Epithelial cell of esophagus (primary cell): Measurements from ENCODE around the gene RAB20.

ENCODE experiments used
- DNase-seq: peaks from one replicate; pipeline ENCODE4 v3.0.0; 2010; ENCODE audit warnings: low read depth
- H3K4me3 ChIP-seq: 2 replicates; pipeline ENCODE4 v1.5.1; 2011; ENCODE audit warnings: mild to moderate bottlenecking, low read length, control low read depth
- TF ChIP-seq, protein P1 (sequence below): IDR thresholded peaks from 2 replicates; pipeline ENCODE4 v1.5.1; 2011; ENCODE audit warnings: low read depth, mild to moderate bottlenecking, low read length, control low read depth, inconsistent platforms; ENCODE audit not compliant: insufficient read depth; ENCODE audit errors: missing control alignments

The RAB20 gene

GRCh38 chr13:110555601-110556223, 5.8 kb downstream of the RAB20 start:
- TF ChIP-seq, protein P1, sequence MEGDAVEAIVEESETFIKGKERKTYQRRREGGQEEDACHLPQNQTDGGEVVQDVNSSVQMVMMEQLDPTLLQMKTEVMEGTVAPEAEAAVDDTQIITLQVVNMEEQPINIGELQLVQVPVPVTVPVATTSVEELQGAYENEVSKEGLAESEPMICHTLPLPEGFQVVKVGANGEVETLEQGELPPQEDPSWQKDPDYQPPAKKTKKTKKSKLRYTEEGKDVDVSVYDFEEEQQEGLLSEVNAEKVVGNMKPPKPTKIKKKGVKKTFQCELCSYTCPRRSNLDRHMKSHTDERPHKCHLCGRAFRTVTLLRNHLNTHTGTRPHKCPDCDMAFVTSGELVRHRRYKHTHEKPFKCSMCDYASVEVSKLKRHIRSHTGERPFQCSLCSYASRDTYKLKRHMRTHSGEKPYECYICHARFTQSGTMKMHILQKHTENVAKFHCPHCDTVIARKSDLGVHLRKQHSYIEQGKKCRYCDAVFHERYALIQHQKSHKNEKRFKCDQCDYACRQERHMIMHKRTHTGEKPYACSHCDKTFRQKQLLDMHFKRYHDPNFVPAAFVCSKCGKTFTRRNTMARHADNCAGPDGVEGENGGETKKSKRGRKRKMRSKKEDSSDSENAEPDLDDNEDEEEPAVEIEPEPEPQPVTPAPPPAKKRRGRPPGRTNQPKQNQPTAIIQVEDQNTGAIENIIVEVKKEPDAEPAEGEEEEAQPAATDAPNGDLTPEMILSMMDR: no peak
- no peak for DNase-seq
- H3K4me3 ChIP-seq: no peak overlapping the region

DNA sequence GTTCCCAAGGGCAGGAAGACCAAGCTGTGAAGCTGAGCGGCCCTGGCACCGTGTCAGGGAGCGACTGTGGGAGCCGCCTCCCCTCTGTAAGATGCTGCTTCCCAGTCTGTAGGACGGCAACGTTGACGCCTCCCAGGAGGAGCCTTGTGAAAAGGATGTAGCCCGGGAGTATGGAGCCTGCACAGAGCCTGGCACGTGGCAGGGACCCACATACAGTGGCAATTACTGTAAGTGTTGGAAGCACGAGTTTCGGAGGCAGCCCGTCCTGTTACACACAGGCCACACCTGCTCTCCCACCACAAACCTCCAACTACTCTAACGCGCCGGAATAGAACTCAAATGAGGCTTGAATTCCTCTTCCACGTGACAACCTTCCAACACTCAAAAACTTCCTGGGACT, 6.6 kb downstream of the RAB20 start:
- H3K4me3 ChIP-seq: no peak overlapping the region
- TF ChIP-seq, protein P1: no peak
- no peak for DNase-seq

DNA sequence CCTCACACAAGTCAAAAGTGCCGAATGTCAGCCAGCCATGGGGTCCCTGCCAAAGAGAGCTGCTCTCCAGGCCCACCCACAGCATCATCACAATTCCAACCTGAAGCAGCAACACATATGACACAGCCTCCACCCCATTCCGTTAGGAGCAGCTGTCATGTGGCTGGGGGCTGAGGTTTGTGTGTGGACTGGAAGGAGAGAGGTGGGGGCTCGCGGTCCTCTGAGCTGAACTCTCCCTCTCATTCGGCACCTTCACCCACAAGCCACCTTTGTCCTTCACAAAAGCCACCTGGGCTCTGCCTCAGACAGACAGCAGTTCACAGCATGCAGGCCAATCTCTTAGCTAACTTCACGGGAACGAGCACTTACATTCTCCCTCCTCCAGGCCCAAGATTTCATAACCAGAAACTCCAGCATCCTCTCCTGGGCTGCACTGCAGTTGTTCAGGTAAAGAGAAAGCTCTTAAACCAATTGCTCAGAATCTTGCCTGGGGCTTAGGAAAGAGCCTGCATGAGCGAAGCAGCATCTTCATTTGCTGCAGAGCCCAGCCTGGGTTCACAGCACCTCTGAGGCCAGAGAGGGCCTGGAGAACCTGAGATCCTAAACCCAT, 7.2 kb downstream of the RAB20 start:
- TF ChIP-seq, protein P1: no peak
- no peak for DNase-seq
- H3K4me3 ChIP-seq: no peak overlapping the region

DNA sequence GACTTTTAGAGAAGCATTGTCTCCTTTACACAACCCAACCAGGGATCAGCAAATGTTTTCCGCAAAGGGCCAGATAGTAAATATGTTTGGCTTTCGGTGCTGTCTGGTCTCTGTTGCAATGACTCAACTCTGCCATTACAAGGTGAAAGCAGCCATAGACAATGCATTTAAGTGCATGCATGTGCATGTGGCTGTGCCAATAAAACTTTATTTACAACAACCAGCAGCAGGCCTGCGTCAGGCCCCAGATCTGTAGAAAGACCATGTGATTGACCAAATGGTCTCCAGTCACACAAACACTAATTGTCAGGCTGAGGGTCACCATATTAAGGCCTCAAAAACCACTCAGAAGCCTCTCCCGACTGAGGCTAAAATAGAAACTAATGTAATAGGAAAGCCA, 8.1 kb downstream of the RAB20 start:
- no peak for DNase-seq
- H3K4me3 ChIP-seq: no peak overlapping the region
- TF ChIP-seq, protein P1: no peak

- TF ChIP-seq, protein P1: no peak
- DNase-seq: no peak
- H3K4me3 ChIP-seq: no peak overlapping the region
Observed at GRCh38 chr13:110552767-110553166, 8.8 kb downstream of the RAB20 start.

GRCh38 chr13:110551284-110551683, 10.2 kb downstream of the RAB20 start:
- no peak for DNase-seq
- TF ChIP-seq, protein P1: no peak
- no peak overlapping the region for H3K4me3 ChIP-seq

DNA sequence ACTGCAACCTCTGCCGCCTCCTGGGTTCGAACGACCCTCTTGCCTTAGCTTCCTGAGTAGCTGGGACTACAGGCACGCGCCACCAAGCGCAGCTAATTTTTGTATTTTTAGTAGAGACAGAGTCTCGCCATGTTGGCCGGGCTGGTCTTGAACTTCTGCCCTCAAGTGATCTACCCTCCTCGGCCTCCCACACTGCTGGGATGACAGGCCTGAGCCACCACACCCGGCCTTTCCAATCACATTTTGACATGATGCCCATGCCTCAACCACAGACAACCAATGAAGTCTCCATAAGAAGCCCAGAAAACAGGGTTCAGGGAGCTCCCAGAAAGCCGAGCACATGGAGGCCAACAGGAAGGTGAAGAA, 11.7 kb downstream of the RAB20 start:
- no peak for DNase-seq
- H3K4me3 ChIP-seq: no peak overlapping the region
- TF ChIP-seq, protein P1: no peak
